NCI-H526 treated with DMSO at 0.1 percent for 48 hours (cell line): ENCODE measurements around the gene LYPD8.
"Not testable (repeated sequence)": the region's sequence is repeated elsewhere in the genome, so short reads cannot be mapped to it uniquely, and the experiment has no call there.

Experiments used
- DNase-seq: peaks from one replicate; lab custom pipeline; 2025; lab: John Stamatoyannopoulos, UW

The LYPD8 gene, protein sequence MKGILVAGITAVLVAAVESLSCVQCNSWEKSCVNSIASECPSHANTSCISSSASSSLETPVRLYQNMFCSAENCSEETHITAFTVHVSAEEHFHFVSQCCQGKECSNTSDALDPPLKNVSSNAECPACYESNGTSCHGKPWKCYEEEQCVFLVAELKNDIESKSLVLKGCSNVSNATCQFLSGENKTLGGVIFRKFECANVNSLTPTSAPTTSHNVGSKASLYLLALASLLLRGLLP

GRCh38 chr1:248755517-248755916, at the start of gene LYPD8:
TSS of gene LYPD8 (minus strand) at chr1:248755759. CDS start at chr1:248751081, 4,678 bp downstream.
- no peak for DNase-seq

DNA sequence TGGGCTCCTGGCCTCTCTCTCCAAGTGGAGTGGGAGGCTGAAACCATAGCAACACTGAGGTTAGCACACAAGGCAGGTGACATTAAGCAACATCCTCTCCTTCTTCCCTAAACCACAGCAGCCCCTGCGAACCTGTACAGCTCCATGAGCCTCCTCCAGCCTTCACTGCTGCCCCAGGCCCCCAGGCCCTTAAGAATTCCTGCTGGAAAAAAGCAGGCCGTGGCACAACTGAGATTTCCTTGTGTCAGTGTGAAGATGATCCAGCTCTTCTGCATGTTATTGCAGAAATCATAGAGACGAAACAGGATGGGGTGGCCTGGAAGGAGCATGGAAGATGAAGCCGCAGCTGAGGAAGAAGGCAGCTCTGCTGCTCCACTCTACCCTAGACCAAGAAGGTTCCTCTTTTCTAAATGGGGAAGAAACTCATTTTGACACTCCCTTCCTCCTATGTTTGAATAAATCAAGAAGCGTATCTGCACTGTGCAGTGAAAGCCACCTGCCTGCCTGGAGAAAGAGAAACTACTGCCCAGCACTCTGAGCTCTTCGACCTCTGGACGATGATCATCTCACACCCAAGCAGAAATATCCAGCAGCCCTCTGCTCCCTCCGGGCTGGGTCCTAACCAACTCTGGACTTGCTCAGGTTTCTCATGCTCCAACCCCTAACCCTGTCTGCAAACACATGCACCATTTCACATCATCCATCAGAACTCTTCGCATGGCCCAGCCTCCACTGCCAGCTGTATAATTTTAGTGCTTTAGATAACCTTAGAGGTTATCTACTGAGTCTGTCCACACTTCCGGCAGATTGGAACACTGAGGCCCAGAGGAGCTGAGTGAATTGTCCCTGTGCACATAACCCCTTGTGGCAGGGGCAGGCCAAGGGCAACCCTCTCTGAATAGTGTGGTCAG, 49.5 kb upstream of the LYPD8 start:
- no peak for DNase-seq

DNA sequence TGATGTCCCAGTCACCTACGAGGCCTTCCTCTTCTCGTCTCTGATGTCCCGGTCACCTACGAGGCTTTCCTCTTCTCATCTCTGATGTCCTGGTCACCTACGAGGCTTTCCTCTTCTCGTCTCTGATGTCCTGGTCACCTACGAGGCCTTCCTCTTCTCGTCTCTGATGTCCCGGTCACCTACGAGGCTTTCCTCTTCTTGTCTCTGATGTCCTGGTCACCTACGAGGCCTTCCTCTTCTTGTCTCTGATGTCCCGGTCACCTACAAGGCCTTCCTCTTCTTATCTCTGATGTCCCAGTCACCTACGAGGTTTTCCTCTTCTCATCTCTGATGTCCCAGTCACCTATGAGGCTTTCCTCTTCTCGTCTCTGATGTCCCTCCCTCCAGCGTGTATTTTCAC, 47.9 kb upstream of the LYPD8 start:
- not testable (repeated sequence) for DNase-seq

GRCh38 chr1:248802454-248802853, 46.9 kb upstream of the LYPD8 start:
- DNase-seq: no peak

DNA sequence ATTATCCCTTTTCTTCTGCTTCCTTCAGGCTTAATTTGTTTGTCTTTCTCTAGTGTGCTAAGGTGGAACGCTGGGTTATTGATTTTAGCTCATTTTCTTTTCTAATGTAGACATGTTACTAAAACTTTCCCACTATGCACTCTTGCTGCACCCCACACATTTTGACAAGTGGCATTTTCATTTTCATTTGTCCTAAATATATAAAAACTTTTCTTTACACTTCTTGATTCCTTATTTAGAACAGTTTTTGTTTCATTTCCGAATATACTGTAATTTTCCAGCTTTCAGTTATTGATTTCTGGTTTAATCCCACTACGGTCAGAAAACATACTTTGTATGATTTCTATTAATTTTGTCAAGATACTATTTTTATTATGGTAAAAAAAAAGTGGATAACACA, 44.9 kb upstream of the LYPD8 start:
- DNase-seq: no peak

- no peak for DNase-seq
Observed at GRCh38 chr1:248798791-248799190, 43.2 kb upstream of the LYPD8 start.

DNA sequence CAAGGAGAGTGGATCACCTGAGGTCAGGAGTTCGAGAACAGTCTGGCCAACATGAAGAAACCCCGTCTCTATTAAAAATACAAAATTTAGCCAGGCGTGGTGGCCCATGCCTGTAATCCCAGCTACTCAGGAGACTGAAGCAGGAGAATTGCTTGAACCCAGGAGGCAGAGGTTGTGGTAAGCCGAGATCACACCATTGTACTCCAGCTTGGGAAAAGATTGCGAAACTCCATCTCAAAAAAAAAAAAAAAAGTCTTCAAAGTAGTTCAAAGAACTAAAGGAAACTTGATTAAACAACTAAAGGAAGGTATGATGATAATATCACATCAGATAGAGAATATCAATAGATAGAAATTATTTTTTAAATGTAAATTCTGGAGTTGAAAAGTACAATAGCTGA, 39.1 kb upstream of the LYPD8 start:
- DNase-seq: not testable (repeated sequence)

GRCh38 chr1:248793592-248793991, 38.0 kb upstream of the LYPD8 start:
- DNase-seq: no peak

GRCh38 chr1:248792342-248792741, 36.8 kb upstream of the LYPD8 start:
- no peak for DNase-seq

GRCh38 chr1:248791010-248791409, 35.5 kb upstream of the LYPD8 start:
- DNase-seq: no peak

DNA sequence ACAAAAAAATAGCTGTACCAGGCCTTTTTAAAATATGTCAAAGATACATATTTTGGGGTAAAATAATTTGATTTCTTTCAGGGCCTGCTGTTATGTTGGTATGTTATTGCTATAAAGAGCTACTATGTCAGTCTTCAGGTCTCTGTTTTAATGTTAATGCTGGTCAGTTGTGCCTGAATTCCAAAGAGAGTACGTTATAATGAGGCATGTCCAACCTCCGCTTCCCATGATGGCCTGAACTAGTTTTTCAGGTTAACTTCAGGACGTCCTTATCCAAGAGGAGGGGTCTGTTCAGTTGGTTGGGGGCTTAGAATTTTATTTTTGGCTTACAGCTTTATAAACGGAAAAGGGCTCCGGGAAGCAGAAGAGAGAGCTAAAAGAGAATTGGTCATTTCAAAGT, 34.9 kb upstream of the LYPD8 start:
- DNase-seq: no peak

- not testable (repeated sequence) for DNase-seq
Observed at GRCh38 chr1:248789337-248789736, 33.8 kb upstream of the LYPD8 start.

- DNase-seq: no peak
Observed at GRCh38 chr1:248788327-248788726, 32.8 kb upstream of the LYPD8 start.

GRCh38 chr1:248787430-248787829, 31.9 kb upstream of the LYPD8 start:
- no peak for DNase-seq

- no peak for DNase-seq
Observed at GRCh38 chr1:248786156-248786555, 30.6 kb upstream of the LYPD8 start.

- DNase-seq: no peak
Observed at GRCh38 chr1:248783367-248783766, 27.8 kb upstream of the LYPD8 start.

DNA sequence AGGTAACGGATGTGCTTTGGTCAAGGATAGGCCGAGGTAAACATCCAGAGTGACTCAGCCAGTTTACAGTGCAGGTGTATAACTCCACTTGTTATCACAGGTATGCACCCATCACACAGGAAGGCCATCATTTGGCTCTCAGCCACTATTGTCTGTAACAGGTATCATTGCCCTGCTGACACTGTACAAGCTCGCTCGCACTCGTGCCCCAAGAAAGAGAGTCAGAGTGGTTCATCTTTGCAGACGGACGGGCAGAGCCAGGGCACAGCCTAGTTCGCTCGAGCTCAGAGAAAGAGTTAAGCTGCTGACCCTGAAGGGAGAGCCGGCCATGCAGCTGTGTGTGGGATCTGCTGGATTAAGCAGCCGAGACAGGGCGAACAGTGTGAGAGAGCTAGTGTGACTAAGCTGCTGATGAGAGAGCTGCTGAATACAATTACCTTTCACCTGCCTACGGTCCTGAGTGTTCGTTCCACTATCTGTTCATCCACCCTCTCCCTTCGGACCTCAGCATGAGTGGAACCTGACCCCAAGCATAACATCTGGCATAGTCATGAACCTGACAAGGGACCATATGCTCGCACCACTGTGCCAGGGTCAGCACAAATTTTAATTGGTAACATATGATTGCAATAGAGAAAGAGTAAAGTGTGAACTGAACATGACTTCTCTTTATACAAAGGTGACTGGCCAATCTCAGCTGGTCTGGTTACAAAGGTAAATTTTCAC, 27.0 kb upstream of the LYPD8 start:
- no peak for DNase-seq

GRCh38 chr1:248779350-248779749, 23.8 kb upstream of the LYPD8 start:
- no peak for DNase-seq

GRCh38 chr1:248778906-248779305, 23.3 kb upstream of the LYPD8 start:
- DNase-seq: no peak

DNA sequence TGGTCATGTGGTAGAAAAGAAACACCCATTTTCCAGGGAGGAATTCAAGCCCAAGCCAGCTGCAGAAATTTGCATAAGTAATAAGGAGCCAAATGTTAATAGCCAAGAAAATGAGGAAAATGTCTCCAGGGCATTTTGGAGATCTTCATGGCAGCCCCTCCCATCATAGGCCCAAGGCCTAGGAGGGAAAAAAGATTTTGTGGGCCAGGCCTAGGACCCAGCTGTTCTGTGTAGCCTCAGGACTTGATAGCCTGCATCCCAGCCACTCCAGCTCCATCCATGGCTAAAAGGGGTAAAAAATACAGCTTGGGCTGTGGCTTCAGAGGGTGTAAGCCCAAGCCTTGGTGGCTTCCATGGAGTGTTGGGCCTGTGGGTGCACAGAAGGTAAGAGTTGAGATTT, 21.4 kb upstream of the LYPD8 start:
- DNase-seq: no peak

GRCh38 chr1:248775441-248775840, 19.9 kb upstream of the LYPD8 start:
- DNase-seq: no peak

DNA sequence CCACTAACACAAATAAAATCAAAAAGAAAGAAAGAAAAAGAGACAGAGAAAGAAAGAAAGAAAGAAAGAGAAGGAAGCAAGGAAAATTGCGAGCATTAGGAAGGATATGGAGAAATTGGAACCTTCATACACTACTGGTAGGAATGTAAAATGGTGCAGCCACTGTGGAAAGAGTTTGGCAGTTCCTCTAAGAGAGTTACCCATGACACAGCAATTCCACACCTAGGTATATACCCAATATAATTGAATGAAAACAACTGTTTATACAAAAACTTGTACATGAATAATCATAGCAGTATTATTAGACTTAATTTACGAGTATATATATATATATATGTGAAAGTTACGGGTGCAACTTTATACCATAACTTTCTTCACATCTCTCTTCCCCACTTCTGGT, 4.1 kb upstream of the LYPD8 start:
- DNase-seq: no peak

- no peak for DNase-seq
Observed at GRCh38 chr1:248758352-248758751, 2.8 kb upstream of the LYPD8 start.
